Mesothelial cell of epicardium (in vitro differentiated cells): ENCODE data around the gene LAMTOR2. TPM values are rescaled to one million over a fixed set of nuclear protein-coding genes. Genes with fewer than 3 reads are reported as not detected.

Source experiments
- DNase-seq, 2 experiments: peaks; one replicate each; pipeline ENCODE4 v3.0.0; 2021; ENCODE audit warnings: low spot score in 2 of 2; ENCODE audit not compliant: unreplicated experiment in 2 of 2
- H3K27ac Mint-ChIP-seq: 2 replicates; pipeline ENCODE4 v1.8.0; 2021; ENCODE audit warnings: mixed read lengths
- H3K27me3 Mint-ChIP-seq: 2 replicates; pipeline ENCODE4 v1.8.0; 2021; ENCODE audit warnings: low read depth, mixed read lengths
- H3K36me3 Mint-ChIP-seq: 2 replicates; pipeline ENCODE4 v1.8.0; 2021; ENCODE audit warnings: mixed read lengths
- H3K4me1 Mint-ChIP-seq: 2 replicates; pipeline ENCODE4 v1.8.0; 2021; ENCODE audit warnings: mixed read lengths
- H3K4me3 Mint-ChIP-seq: 2 replicates; pipeline ENCODE4 v1.8.0; 2021; ENCODE audit warnings: mild to moderate bottlenecking, moderate library complexity, mixed read lengths
- H3K9me3 Mint-ChIP-seq: 2 replicates; pipeline ENCODE4 v1.8.0; 2021; ENCODE audit warnings: mixed read lengths
- total RNA-seq: library from RNA; stranded (reverse); gene quantifications from 3 replicates; pipeline ENCODE4 v1.2.1, GENCODE V29; 2021
- TF ChIP-seq, protein P1 (sequence below): fragments of 200-600 bp; sonication (generic); IDR thresholded peaks from one replicate; pipeline ENCODE4 v1.5.0; 2021; ENCODE audit warnings: antibody characterized with exemption; ENCODE audit not compliant: unreplicated experiment

The LAMTOR2 gene
- total RNA-seq, result 39.2 to 43.4 TPM (median 39.5 TPM) in 3 replicates

DNA sequence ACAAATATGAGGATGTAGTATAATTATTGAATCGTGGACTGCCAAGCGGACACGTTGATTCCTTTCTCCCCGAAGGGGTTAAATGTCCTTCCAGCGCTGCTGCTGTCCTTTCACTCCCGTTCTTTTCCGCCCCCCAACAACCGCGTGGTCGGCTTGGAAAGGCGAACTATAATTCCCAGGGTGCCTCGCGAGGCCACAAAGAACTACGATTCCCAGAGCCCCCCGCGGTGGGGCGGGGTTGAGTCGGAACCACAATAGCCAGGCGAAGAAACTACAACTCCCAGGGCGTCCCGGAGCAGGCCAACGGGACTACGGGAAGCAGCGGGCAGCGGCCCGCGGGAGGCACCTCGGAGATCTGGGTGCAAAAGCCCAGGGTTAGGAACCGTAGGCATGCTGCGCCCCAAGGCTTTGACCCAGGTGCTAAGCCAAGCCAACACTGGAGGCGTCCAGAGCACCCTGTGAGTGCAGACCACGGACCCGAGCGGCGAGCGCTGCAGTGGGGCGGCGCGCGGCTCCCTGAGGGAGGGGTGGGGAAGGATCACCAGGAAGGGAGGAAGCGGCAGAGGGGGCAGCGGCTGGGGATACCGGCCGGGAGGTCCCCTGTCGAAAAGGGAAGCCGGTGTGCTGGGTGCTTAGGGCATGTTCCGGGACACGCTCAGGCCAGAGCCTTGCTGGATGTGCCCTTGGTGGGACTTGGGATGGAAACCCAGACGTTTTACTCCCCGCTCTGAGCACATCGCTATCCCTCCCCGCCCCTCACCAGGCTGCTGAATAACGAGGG, at the start of gene LAMTOR2:
LAMTOR2 (plus strand) TSS at position 283 of the 781 bp plus-strand sequence; CDS start at position 391, 108 bp downstream.
- Mint-ChIP-seq H3K4me1 (peaks cover 21% of the 10 kb centered on the region), H3K4me3 (peak within 1 kb of the TSS; percentile 96), H3K27me3 (no peaks in the 10 kb centered on the region), H3K27ac (peak within 1 kb of the TSS; percentile 99), H3K36me3 (peaks cover 3% of the 10 kb centered on the region), H3K9me3 (no peaks in the 10 kb centered on the region)
- TF ChIP-seq, protein P1, sequence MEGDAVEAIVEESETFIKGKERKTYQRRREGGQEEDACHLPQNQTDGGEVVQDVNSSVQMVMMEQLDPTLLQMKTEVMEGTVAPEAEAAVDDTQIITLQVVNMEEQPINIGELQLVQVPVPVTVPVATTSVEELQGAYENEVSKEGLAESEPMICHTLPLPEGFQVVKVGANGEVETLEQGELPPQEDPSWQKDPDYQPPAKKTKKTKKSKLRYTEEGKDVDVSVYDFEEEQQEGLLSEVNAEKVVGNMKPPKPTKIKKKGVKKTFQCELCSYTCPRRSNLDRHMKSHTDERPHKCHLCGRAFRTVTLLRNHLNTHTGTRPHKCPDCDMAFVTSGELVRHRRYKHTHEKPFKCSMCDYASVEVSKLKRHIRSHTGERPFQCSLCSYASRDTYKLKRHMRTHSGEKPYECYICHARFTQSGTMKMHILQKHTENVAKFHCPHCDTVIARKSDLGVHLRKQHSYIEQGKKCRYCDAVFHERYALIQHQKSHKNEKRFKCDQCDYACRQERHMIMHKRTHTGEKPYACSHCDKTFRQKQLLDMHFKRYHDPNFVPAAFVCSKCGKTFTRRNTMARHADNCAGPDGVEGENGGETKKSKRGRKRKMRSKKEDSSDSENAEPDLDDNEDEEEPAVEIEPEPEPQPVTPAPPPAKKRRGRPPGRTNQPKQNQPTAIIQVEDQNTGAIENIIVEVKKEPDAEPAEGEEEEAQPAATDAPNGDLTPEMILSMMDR, result peak; percentile 13
- peak; percentile 89 to 96 for DNase-seq

DNA sequence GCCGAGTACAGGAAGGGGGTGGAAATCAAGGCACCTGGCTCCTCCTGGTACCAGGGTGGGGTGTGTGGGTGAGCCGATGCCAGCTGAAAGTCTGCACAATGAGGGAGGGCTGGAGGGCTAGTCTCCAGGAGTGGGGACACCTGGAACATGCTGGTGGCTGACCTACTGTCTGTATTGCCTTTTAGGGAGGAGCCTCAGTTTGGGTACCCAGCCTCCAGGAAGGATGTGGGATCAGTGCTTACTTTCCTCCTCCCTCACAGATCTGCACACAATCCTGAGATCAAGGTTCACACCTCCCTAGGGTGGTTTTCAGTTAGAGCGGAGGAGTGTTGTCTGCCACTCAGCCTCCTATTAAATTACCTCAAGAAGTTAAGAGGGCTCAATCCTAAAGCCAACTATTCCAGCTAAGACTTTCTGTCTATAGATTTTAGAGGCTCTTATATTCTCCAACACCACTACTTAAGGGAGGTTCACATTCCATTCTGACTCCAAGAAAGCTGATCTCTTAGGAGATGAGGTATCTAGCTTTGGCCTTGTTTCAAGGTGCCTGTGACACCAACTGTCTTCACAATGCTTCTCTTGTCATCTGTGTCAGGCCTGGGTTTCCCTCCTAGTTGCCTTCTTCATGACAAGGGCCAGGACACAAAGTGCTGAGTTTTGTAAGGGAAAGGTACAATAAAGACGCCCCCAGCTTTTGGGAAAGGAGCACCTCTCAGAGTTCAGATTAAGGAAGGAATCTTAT, 49.6 kb upstream of the LAMTOR2 start:
- peaks cover 11% of the 10 kb centered on the region for H3K36me3 Mint-ChIP-seq
- H3K27me3 Mint-ChIP-seq, result no peaks in the 10 kb centered on the region
- H3K4me1 Mint-ChIP-seq, result peaks cover 41% of the 10 kb centered on the region
- TF ChIP-seq, protein P1, result no peak
- peak overlapping the region; percentile 93 for H3K27ac Mint-ChIP-seq
- H3K4me3 Mint-ChIP-seq, result no peak overlapping the region
- H3K9me3 Mint-ChIP-seq, result no peaks in the 10 kb centered on the region
- no peak for DNase-seq

DNA sequence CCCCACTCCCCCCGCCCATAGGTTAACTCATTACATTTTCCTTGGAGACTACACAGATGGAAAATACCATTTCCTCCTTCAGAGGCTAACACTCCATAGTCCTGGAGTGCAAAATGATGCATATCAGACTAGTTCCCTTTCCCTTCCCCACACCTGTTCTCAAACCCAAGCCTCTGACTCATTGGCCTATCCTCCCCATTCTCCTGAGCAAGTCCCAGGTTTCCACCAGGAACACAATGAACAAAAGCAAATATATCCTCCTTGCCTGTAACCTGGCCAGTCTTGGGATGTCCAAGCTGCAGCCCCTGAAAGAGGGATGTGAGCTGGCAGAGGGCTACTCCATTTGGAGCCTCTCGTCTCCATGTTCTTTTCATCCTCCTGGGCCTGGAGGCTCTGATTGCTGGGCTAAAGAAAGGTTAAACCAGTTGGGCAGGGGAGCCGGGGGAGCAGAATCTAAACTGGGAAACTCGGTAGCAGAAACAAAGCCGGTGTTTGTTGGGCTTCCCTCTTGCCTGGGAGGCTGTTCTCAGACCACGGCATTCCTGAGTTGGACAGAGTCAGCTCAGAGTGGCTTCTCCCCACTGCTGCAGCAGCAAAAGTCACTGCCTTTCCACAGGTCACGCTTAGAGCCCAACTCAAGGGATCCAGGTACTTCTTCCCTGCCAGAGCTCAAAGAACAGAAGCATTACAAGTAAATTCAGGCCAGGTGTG, 47.8 kb upstream of the LAMTOR2 start:
- Mint-ChIP-seq H3K36me3 (peaks cover 26% of the 10 kb centered on the region), H3K4me3 (no peak overlapping the region), H3K9me3 (no peaks in the 10 kb centered on the region), H3K4me1 (peaks cover 31% of the 10 kb centered on the region), H3K27me3 (no peaks in the 10 kb centered on the region), H3K27ac (peak overlapping the region; percentile 84)
- DNase-seq, result no peak
- TF ChIP-seq, protein P1, result no peak

DNA sequence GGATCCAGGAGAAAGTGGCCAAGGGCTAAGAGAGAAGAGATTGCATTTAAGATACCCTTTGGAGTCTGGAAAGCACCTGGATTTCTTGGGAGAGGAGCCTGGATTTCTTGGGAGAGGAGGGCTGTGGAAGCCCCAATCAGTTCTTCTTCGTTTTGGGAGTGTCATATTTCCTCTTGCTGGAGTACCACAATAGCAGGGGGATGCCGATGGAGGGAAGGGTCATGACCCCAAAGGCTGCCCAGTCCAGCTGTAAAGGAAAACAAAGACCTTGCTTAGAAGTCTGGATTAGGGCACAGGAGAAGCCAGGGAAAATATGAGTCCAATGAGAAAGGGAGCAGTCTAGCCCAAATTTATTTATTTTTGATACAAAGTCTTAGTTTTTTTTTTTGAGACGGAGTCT, 45.2 kb upstream of the LAMTOR2 start:
- Mint-ChIP-seq H3K27ac (peak overlapping the region; percentile 96), H3K27me3 (no peaks in the 10 kb centered on the region), H3K4me3 (no peak overlapping the region), H3K9me3 (no peaks in the 10 kb centered on the region), H3K36me3 (peaks cover 37% of the 10 kb centered on the region), H3K4me1 (peaks cover 31% of the 10 kb centered on the region)
- TF ChIP-seq, protein P1, result no peak
- no peak for DNase-seq

DNA sequence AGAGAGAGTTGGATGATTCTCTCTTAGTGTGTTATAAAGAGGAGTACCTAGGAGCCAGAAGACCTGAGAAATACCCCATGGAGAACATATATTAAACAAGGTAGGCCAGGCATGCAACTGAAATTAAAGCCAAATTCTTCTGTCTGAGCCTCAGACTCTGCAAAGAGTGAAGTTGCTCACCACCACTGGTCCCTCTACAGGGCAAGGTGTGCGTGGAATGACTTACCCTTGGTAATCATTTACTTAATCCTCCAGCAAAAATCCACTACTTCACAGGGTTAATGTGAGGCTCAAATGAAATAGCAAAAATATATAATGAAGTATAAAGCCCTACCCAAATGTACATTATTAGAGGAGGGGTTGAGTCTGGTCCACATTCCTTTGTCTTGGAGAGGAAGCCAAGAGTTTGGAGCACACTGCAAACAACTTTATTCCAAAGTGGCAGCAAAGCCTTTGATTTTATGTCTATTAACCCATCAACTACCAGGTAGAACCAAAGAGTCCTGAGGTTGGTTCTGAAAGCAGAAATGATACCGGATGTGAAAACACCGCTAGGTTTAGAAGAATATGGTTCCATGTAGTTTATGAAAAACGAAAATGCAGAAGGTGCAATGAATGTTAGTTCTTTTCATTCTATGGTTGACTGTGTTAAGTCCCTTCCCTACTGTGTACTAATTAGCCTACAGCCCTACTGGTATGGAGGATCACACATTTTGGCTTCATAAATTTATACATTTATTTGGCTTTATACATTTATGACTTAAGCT, 42.3 kb upstream of the LAMTOR2 start:
- Mint-ChIP-seq H3K27ac (no peak overlapping the region), H3K27me3 (no peaks in the 10 kb centered on the region), H3K4me3 (no peak overlapping the region), H3K9me3 (no peaks in the 10 kb centered on the region), H3K4me1 (peaks cover 17% of the 10 kb centered on the region), H3K36me3 (peaks cover 46% of the 10 kb centered on the region)
- DNase-seq, result no peak
- TF ChIP-seq, protein P1, result no peak
